GM18507 (cell line): Measurements from ENCODE around the gene MMAB.

ENCODE experiments used
- DNase-seq: peaks from one replicate; pipeline ENCODE4 v3.0.0; 2011; ENCODE audit warnings: low read depth; ENCODE audit not compliant: insufficient read length; ENCODE audit errors: extremely low spot score
- FAIRE-seq: peaks from 2 replicates; lab custom pipeline; 2011; peaks lifted over from hg19 to GRCh38; lab: Jason Lieb, UNC

MMAB gene

GRCh38 chr12:109563291-109564284 lies 9.7 kb downstream of the MMAB start:
- FAIRE-seq (no peak), DNase-seq (no peak)

GRCh38 chr12:109562871-109563270 lies 10.4 kb downstream of the MMAB start:
- DNase-seq = no peak
- no peak for FAIRE-seq

- FAIRE-seq = no peak
- DNase-seq = no peak
Observed at GRCh38 chr12:109561711-109562030, 11.6 kb downstream of the MMAB start.

- DNase-seq = no peak
- FAIRE-seq = no peak
Observed at GRCh38 chr12:109560867-109561710, 12.2 kb downstream of the MMAB start.

GRCh38 chr12:109559601-109560000 lies 13.7 kb downstream of the MMAB start:
- no peak for DNase-seq
- no peak for FAIRE-seq

- DNase-seq = no peak
- no peak for FAIRE-seq
Observed at GRCh38 chr12:109559200-109559505, 14.2 kb downstream of the MMAB start.

GRCh38 chr12:109558374-109559199 lies 14.7 kb downstream of the MMAB start:
- DNase-seq (no peak), FAIRE-seq (no peak)

- DNase-seq (no peak), FAIRE-seq (no peak)
Observed at GRCh38 chr12:109557805-109558204, 15.5 kb downstream of the MMAB start.

- no peak for FAIRE-seq
- no peak for DNase-seq
Observed at GRCh38 chr12:109557200-109557599, 16.1 kb downstream of the MMAB start.

- DNase-seq (no peak), FAIRE-seq (no peak)
Observed at GRCh38 chr12:109555431-109556315, 17.6 kb downstream of the MMAB start.

GRCh38 chr12:109554761-109555160 lies 18.5 kb downstream of the MMAB start:
- FAIRE-seq (no peak), DNase-seq (no peak)

GRCh38 chr12:109553906-109554500 lies 19.3 kb downstream of the MMAB start:
- DNase-seq = no peak
- FAIRE-seq = no peak

GRCh38 chr12:109553483-109553882 lies 19.8 kb downstream of the MMAB start:
- DNase-seq (no peak), FAIRE-seq (no peak)

GRCh38 chr12:109552971-109553370 lies 20.3 kb downstream of the MMAB start:
- DNase-seq (no peak), FAIRE-seq (no peak)

GRCh38 chr12:109551108-109551507 lies 22.2 kb downstream of the MMAB start:
- FAIRE-seq = no peak

GRCh38 chr12:109550281-109550680 lies 23.0 kb downstream of the MMAB start:
- DNase-seq (no peak), FAIRE-seq (no peak)

More at GRCh38 chr12:109551108-109551507, 22.2 kb downstream of the MMAB start:
- no peak for DNase-seq

- no peak for FAIRE-seq
Observed at GRCh38 chr12:109549613-109550270, 23.6 kb downstream of the MMAB start.

GRCh38 chr12:109548258-109548657 lies 25.0 kb downstream of the MMAB start:
- DNase-seq (no peak), FAIRE-seq (no peak)

More at GRCh38 chr12:109549613-109550270, 23.6 kb downstream of the MMAB start:
- DNase-seq = no peak
